ENCODE measurements around the gene CFB. TPM values are rescaled to one million over a fixed set of nuclear protein-coding genes. Genes with fewer than 3 reads are reported as not detected.
"Not testable (repeated sequence)": the region's sequence is repeated elsewhere in the genome, so short reads cannot be mapped to it uniquely, and the experiment has no call there.

CFB gene
- total RNA-seq, 1 experiment from 2014 or later = 944 TPM

- Mint-ChIP-seq H3K36me3 (ENCODE audit: insufficient read depth, unreplicated experiment) (peaks cover 11% of the 10 kb centered on the region), H3K9me3 (ENCODE audit: low read depth, unreplicated experiment) (no peaks in the 10 kb centered on the region), H3K27me3 (ENCODE audit: unreplicated experiment) (no peaks in the 10 kb centered on the region), H3K4me1 (ENCODE audit: low read depth, unreplicated experiment) (peaks cover 33% of the 10 kb centered on the region), H3K27ac (ENCODE audit: unreplicated experiment) (no peak overlapping the region), H3K4me3 (ENCODE audit: low read depth, unreplicated experiment) (no peak overlapping the region)
- intact Hi-C loops (cut with micrococcal nuclease; ENCODE audit: unreplicated experiment) = no loop called here
- CTCF ChIA-PET = interaction anchor here (0.6 to 2.3 kb wide), 4 partner anchors 11 to 375 kb away, joined by 3 to 9 read pairs (median 5); partner anchors contain the start of genes CFB and EHMT2
- DNase-seq = no peak
- TF ChIP-seq, protein P1, sequence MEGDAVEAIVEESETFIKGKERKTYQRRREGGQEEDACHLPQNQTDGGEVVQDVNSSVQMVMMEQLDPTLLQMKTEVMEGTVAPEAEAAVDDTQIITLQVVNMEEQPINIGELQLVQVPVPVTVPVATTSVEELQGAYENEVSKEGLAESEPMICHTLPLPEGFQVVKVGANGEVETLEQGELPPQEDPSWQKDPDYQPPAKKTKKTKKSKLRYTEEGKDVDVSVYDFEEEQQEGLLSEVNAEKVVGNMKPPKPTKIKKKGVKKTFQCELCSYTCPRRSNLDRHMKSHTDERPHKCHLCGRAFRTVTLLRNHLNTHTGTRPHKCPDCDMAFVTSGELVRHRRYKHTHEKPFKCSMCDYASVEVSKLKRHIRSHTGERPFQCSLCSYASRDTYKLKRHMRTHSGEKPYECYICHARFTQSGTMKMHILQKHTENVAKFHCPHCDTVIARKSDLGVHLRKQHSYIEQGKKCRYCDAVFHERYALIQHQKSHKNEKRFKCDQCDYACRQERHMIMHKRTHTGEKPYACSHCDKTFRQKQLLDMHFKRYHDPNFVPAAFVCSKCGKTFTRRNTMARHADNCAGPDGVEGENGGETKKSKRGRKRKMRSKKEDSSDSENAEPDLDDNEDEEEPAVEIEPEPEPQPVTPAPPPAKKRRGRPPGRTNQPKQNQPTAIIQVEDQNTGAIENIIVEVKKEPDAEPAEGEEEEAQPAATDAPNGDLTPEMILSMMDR (IDR thresholded peaks at IDR 0.05; ENCODE audit: unreplicated experiment) = no peak
- no TSS peak for BruUV-seq (replicated peaks)
These were observed 37.1 kb upstream of the CFB start for GRCh38 chr6:31908791-31909190.

- BruUV-seq (replicated peaks); H3K27ac Mint-ChIP-seq (ENCODE audit: unreplicated experiment); H3K9me3 Mint-ChIP-seq (ENCODE audit: low read depth, unreplicated experiment); H3K27me3 Mint-ChIP-seq (ENCODE audit: unreplicated experiment); DNase-seq; H3K4me3 Mint-ChIP-seq (ENCODE audit: low read depth, unreplicated experiment); intact Hi-C loops (cut with micrococcal nuclease; ENCODE audit: unreplicated experiment): not testable (repeated sequence)
- CTCF ChIA-PET = interaction anchor here (1.1 to 2.3 kb wide), 4 partner anchors 12 to 50 kb away, joined by 3 to 9 read pairs (median 5); partner anchors contain the start of genes CFB, EHMT2, NELFE and SKIC2
- peaks cover 33% of the 10 kb centered on the region for H3K4me1 Mint-ChIP-seq (ENCODE audit: low read depth, unreplicated experiment)
- H3K36me3 Mint-ChIP-seq (ENCODE audit: insufficient read depth, unreplicated experiment) = peaks cover 11% of the 10 kb centered on the region
These were observed 36.6 kb upstream of the CFB start for GRCh38 chr6:31909298-31909697.

- TF ChIP-seq, protein P1 (IDR thresholded peaks at IDR 0.05; ENCODE audit: unreplicated experiment) = no peak
- CTCF ChIA-PET = interaction anchor here (1.8 kb wide), 1 partner anchor 33 kb away, joined by 6 read pairs; the partner anchor contains the start of gene CFB
- H3K4me3 Mint-ChIP-seq (ENCODE audit: low read depth, unreplicated experiment) = no peak overlapping the region
- intact Hi-C loops (cut with micrococcal nuclease; ENCODE audit: unreplicated experiment) = no loop called here
- no TSS peak for BruUV-seq (replicated peaks)
- peaks cover 2% of the 10 kb centered on the region for H3K9me3 Mint-ChIP-seq (ENCODE audit: low read depth, unreplicated experiment)
- peak overlapping the region; percentile 7 for H3K27ac Mint-ChIP-seq (ENCODE audit: unreplicated experiment)
- no peak for DNase-seq
- peaks cover 4% of the 10 kb centered on the region for H3K36me3 Mint-ChIP-seq (ENCODE audit: insufficient read depth, unreplicated experiment)
- no peaks in the 10 kb centered on the region for H3K27me3 Mint-ChIP-seq (ENCODE audit: unreplicated experiment)
- peaks cover 35% of the 10 kb centered on the region for H3K4me1 Mint-ChIP-seq (ENCODE audit: low read depth, unreplicated experiment)
These were observed 33.9 kb upstream of the CFB start for GRCh38 chr6:31911826-31912585.

DNA sequence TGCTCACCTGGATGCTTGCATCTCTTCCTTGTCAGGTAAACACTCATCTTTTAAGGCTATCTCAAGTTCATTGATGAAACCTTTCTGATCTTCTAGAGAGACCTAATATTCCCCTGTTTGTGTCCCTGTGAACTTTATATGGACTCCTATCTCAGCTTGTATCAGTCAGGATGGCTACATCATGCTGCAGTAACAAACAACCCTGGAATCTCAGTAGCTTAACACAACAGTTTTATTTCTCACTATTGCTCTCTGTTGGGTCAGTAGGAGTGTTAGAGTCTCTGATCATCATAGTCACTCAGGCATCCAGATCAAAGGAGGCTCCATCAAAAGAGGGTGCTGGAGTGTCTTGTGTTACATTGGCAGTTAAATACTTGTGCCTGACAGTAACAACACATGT lies 30.5 kb upstream of the CFB start:
- no TSS peak for BruUV-seq (replicated peaks)
- Mint-ChIP-seq H3K27me3 (ENCODE audit: unreplicated experiment) (no peaks in the 10 kb centered on the region), H3K4me3 (ENCODE audit: low read depth, unreplicated experiment) (no peak overlapping the region), H3K4me1 (ENCODE audit: low read depth, unreplicated experiment) (peaks cover 28% of the 10 kb centered on the region), H3K36me3 (ENCODE audit: insufficient read depth, unreplicated experiment) (no peaks in the 10 kb centered on the region), H3K27ac (ENCODE audit: unreplicated experiment) (no peak overlapping the region), H3K9me3 (ENCODE audit: low read depth, unreplicated experiment) (peaks cover 2% of the 10 kb centered on the region)
- TF ChIP-seq, protein P1 (IDR thresholded peaks at IDR 0.05; ENCODE audit: unreplicated experiment) = no peak
- no peak for DNase-seq
- intact Hi-C loops (cut with micrococcal nuclease; ENCODE audit: unreplicated experiment) = no loop called here
- CTCF ChIA-PET = interaction anchor here (0.5 kb wide), 1 partner anchor 33 kb away, joined by 3 read pairs; no protein-coding TSS in a partner anchor

- Mint-ChIP-seq H3K27ac (ENCODE audit: unreplicated experiment) (no peak overlapping the region), H3K36me3 (ENCODE audit: insufficient read depth, unreplicated experiment) (no peaks in the 10 kb centered on the region), H3K4me1 (ENCODE audit: low read depth, unreplicated experiment) (peaks cover 32% of the 10 kb centered on the region), H3K4me3 (ENCODE audit: low read depth, unreplicated experiment) (no peak overlapping the region), H3K27me3 (ENCODE audit: unreplicated experiment) (no peaks in the 10 kb centered on the region), H3K9me3 (ENCODE audit: low read depth, unreplicated experiment) (peaks cover 2% of the 10 kb centered on the region)
- no peak for DNase-seq
- intact Hi-C loops (cut with micrococcal nuclease; ENCODE audit: unreplicated experiment) = no loop called here
- CTCF ChIA-PET = no interaction called here
- TF ChIP-seq, protein P1 (IDR thresholded peaks at IDR 0.05; ENCODE audit: unreplicated experiment) = no peak
- no TSS peak for BruUV-seq (replicated peaks)
These were observed 30.1 kb upstream of the CFB start for GRCh38 chr6:31915756-31916155.

All from Calu3 (cell line).